A549 (cell line): ENCODE results near the gene INTS13. TPM values are rescaled to one million over a fixed set of nuclear protein-coding genes. Genes with fewer than 3 reads are reported as not detected.

ENCODE experiments used
- polyA plus RNA-seq, 4 experiments: library from polyadenylated mRNA; depleted of rRNA in 3 of 4; stranded (reverse); fragments of >200 nt; fragmentation: RNase III in 1 of 4; extraction: RNeasy Plus Mini Kit Qiagen cat#74134 plus additional on column Dnase treatment in 1 of 4; gene quantifications; 2 replicates in 3 of 4; 3 replicates in 1 of 4; pipeline ENCODE4 v1.2.3, GENCODE V29; 2011 to 2017

The INTS13 gene
- polyA plus RNA-seq, 2 of the 4 experiments (the other 2 are of a cell fraction), result 34.9 to 71.7 TPM

Other genes starting within 250 kb of the INTS13 start
- 6.0 and 8.1 TPM in 2 replicates for gene ITPR2, start 104.8 kb downstream of the INTS13 start, polyA plus RNA-seq (2011; rRNA removed)
- gene ITPR2, start 104.8 kb downstream of the INTS13 start, polyA plus RNA-seq (2017; fragmentation: RNase III; extraction: RNeasy Plus Mini Kit Qiagen cat#74134 plus additional on column Dnase treatment), result 3.1 to 4.4 TPM (median 3.9 TPM) in 3 replicates
- gene FGFR1OP2, start 489 bp upstream of the INTS13 start, polyA plus RNA-seq (2011; rRNA removed), result 37.0 and 51.1 TPM in 2 replicates
- 36.3 to 40.7 TPM (median 38.3 TPM) in 3 replicates for gene FGFR1OP2, start 489 bp upstream of the INTS13 start, polyA plus RNA-seq (2017; fragmentation: RNase III; extraction: RNeasy Plus Mini Kit Qiagen cat#74134 plus additional on column Dnase treatment)
- 177 and 329 TPM in 2 replicates for gene TM7SF3, start 76.4 kb upstream of the INTS13 start, polyA plus RNA-seq (2011; rRNA removed)
- gene TM7SF3, start 76.4 kb upstream of the INTS13 start, polyA plus RNA-seq (2017; fragmentation: RNase III; extraction: RNeasy Plus Mini Kit Qiagen cat#74134 plus additional on column Dnase treatment), result 67.8 to 68.3 TPM (median 67.9 TPM) in 3 replicates
- gene MED21, start 84.6 kb upstream of the INTS13 start, polyA plus RNA-seq (2011; rRNA removed), result 73.5 and 75.9 TPM in 2 replicates
- 24.0 to 28.3 TPM (median 26.5 TPM) in 3 replicates for gene MED21, start 84.6 kb upstream of the INTS13 start, polyA plus RNA-seq (2017; fragmentation: RNase III; extraction: RNeasy Plus Mini Kit Qiagen cat#74134 plus additional on column Dnase treatment)
- gene C12orf71, start 144.6 kb upstream of the INTS13 start, polyA plus RNA-seq (2011; rRNA removed), result not detected in 2 replicates
- not detected in 3 replicates for gene C12orf71, start 144.6 kb upstream of the INTS13 start, polyA plus RNA-seq (2017; fragmentation: RNase III; extraction: RNeasy Plus Mini Kit Qiagen cat#74134 plus additional on column Dnase treatment)